GM18505 (cell line): ENCODE measurements around the gene GIMAP2.
A peak's percentile ranks its signal among the peaks of the same experiment; 100 is the strongest.

ENCODE experiments used
- ATAC-seq: cut with Tn5 transposase; IDR thresholded peaks from one replicate; pipeline ENCODE4 v1.9.1; 2021; ENCODE audit not compliant: unreplicated experiment
- POLR2A ChIP-seq: IDR thresholded peaks from 4 replicates; pipeline ENCODE4 v1.6.1; 2011; ENCODE audit warnings: borderline replicate concordance; ENCODE audit not compliant: insufficient read depth, insufficient read length; ENCODE audit errors: extremely low read depth

Gene GIMAP2

GRCh38 chr7:150732786-150733481 is 47.4 kb downstream of the GIMAP2 start:
- no peak for ATAC-seq
- no peak for TF ChIP-seq POLR2A

- TF ChIP-seq POLR2A, result no peak
- ATAC-seq, result no peak
Observed at GRCh38 chr7:150733482-150734095, 48.1 kb downstream of the GIMAP2 start.

GRCh38 chr7:150734254-150734653 is 48.7 kb downstream of the GIMAP2 start:
- no peak for ATAC-seq
- TF ChIP-seq POLR2A, result no peak

- no peak for TF ChIP-seq POLR2A
- ATAC-seq, result no peak
Observed at GRCh38 chr7:150735596-150736358, 50.3 kb downstream of the GIMAP2 start.

- ATAC-seq, result no peak
- no peak for TF ChIP-seq POLR2A
Observed at GRCh38 chr7:150736864-150737263, 51.4 kb downstream of the GIMAP2 start.

GRCh38 chr7:150737265-150738055 is 52.0 kb downstream of the GIMAP2 start, which contains the start of gene GIMAP5:
GIMAP5 (plus strand) TSS chr7:150737418; CDS start chr7:150740885, 3,467 bp downstream.
- no peak for ATAC-seq
- TF ChIP-seq POLR2A, result peak; percentile 60

GRCh38 chr7:150738092-150738491 is 52.6 kb downstream of the GIMAP2 start:
- no peak for TF ChIP-seq POLR2A
- ATAC-seq, result no peak

- no peak for TF ChIP-seq POLR2A
- ATAC-seq, result no peak
Observed at GRCh38 chr7:150738591-150739001, 53.1 kb downstream of the GIMAP2 start.

- ATAC-seq, result no peak
- no peak for TF ChIP-seq POLR2A
Observed at GRCh38 chr7:150739033-150739432, 53.5 kb downstream of the GIMAP2 start.

GRCh38 chr7:150740053-150740452 is 54.5 kb downstream of the GIMAP2 start:
- no peak for TF ChIP-seq POLR2A
- no peak for ATAC-seq

- no peak for ATAC-seq
- TF ChIP-seq POLR2A, result no peak
Observed at GRCh38 chr7:150742286-150742968, 56.9 kb downstream of the GIMAP2 start.
